Left lung (tissue), 10 donors: Measurements from ENCODE around the gene MIGA1. TPM values are rescaled to one million over a fixed set of nuclear protein-coding genes. Genes with fewer than 3 reads are reported as not detected.

Source experiments
- ATAC-seq: fragments of 200-7000 bp; cut with Tn5 transposase; one replicate; pipeline ENCODE4 v1.9.1; 2020; ENCODE audit warnings: moderate library complexity
- DNase-seq, 4 donors: peaks; one replicate each; pipeline ENCODE4 v3.0.0-alpha.2; 2013 to 2020
- H3K27ac ChIP-seq, 2 donors: fragments of 200-600 bp; sonication (generic) in 1 of 2; one replicate each; pipeline versions ENCODE4 v1.5.0 to v1.8.0; 2020 to 2021
- H3K27me3 ChIP-seq, 2 donors: fragments of 200-600 bp; sonication (generic) in 1 of 2; one replicate each; pipeline versions ENCODE4 v1.5.0 to v1.8.0; 2020 to 2021
- H3K36me3 ChIP-seq, 2 donors: fragments of 200-600 bp; sonication (generic) in 1 of 2; one replicate each; pipeline versions ENCODE4 v1.5.0 to v1.8.0; 2020 to 2021
- H3K4me1 ChIP-seq, 2 donors: fragments of 200-600 bp; one replicate each; pipeline ENCODE4 v1.8.0; 2021
- H3K4me3 ChIP-seq, 2 donors: fragments of 200-600 bp; sonication (generic) in 1 of 2; one replicate each; pipeline versions ENCODE4 v1.5.0 to v1.8.0; 2020 to 2021; ENCODE audit warnings: mild to moderate bottlenecking in 1 of 2
- H3K9me3 ChIP-seq, 2 donors: fragments of 200-600 bp; sonication (generic) in 1 of 2; one replicate each; pipeline versions ENCODE4 v1.5.0 to v1.8.0; 2020 to 2021
- CTCF ChIP-seq, 2 donors: fragments of 200-600 bp; sonication (generic) in 1 of 2; IDR thresholded peaks; one replicate each; pipeline versions ENCODE4 v1.5.0 to v1.8.0; 2021; ENCODE audit warnings: antibody characterized with exemption in 2 of 2
- intact Hi-C, 2 donors: fragments of 100-400 bp; cut with DNase I; formaldehyde crosslinking; loops; one replicate each; pipeline versions ENCODE4 v1.11.2 to v1.14.2; 2022
- polyA plus RNA-seq, 6 donors: library from polyadenylated mRNA; unstranded; fragments of 120-200 nt; gene quantifications; one replicate each; pipeline ENCODE4 v1.2.1, GENCODE V29; 2013; ENCODE audit not compliant: insufficient read length in 6 of 6
- total RNA-seq, 2 donors: library from RNA; stranded (reverse); fragmentation: NEBNext Ultra II Directional; extraction: Animal tissue kit (Norgen Biotek cat#: 25700); gene quantifications; one replicate each; pipeline ENCODE4 v1.2.1, GENCODE V29; 2021
- donor health status: DM: no; HTN: yes; CAD: no.
- donor health status: DM: no; HTN: no; CAD: no.

MIGA1 gene
- total and polyA plus RNA-seq, 8 donors = 15.5 to 20.5 (median 18.6) TPM

GRCh38 chr1:77757603-77758002, 21.8 kb upstream of the MIGA1 start:
- Histone ChIP-seq H3K27ac (peak overlapping the region; percentile 23 to 93), H3K9me3 (no peaks in the 10 kb centered on the region), H3K4me3 (no peak overlapping the region), H3K4me1 (peaks cover 0 to 38% of the 10 kb centered on the region in 2 donors), H3K27me3 (no peaks in the 10 kb centered on the region), H3K36me3 (no peaks in the 10 kb centered on the region)
- intact Hi-C loops = no loop called here
- ATAC-seq (no peak), DNase-seq (peak in 2 of 4 donors; percentile 53 to 63)
- TF ChIP-seq CTCF (IDR thresholded peaks at IDR 0.05) = no peak

GRCh38 chr1:77759071-77760028, 20.1 kb upstream of the MIGA1 start, which contains the start of gene USP33:
Gene USP33, minus strand, starts transcription at chr1:77759852. Its CDS starts 18,155 bp downstream, at chr1:77741697.
- Histone ChIP-seq H3K27me3 (no peaks in the 10 kb centered on the region), H3K36me3 (no peaks in the 10 kb centered on the region), H3K4me1 (peaks cover 0 to 38% of the 10 kb centered on the region in 2 donors), H3K4me3 (peak within 1 kb of the TSS; percentile 89 to 90), H3K27ac (peak within 1 kb of the TSS; percentile 91 to 93), H3K9me3 (no peaks in the 10 kb centered on the region)
- intact Hi-C loops = no loop called here
- DNase-seq = peak; percentile 80 to 98 (median 92)
- peak; percentile 99 for ATAC-seq
- no peak for TF ChIP-seq CTCF (IDR thresholded peaks at IDR 0.05)

GRCh38 chr1:77762072-77762476, 17.4 kb upstream of the MIGA1 start:
- Histone ChIP-seq H3K4me3 (no peak overlapping the region), H3K9me3 (no peaks in the 10 kb centered on the region), H3K27me3 (no peaks in the 10 kb centered on the region), H3K4me1 (peaks cover 0 to 20% of the 10 kb centered on the region in 2 donors), H3K27ac (no peak overlapping the region), H3K36me3 (no peaks in the 10 kb centered on the region)
- intact Hi-C loops = no loop called here
- DNase-seq (no peak), ATAC-seq (no peak)
- TF ChIP-seq CTCF (IDR thresholded peaks at IDR 0.05) = no peak

- no peaks in the 10 kb centered on the region for H3K9me3 ChIP-seq
- intact Hi-C loops = no loop called here
- no peaks in the 10 kb centered on the region for H3K27me3 ChIP-seq
- no peaks in the 10 kb centered on the region for H3K36me3 ChIP-seq
- ATAC-seq (no peak), DNase-seq (no peak)
- H3K27ac ChIP-seq = no peak overlapping the region
- TF ChIP-seq CTCF (IDR thresholded peaks at IDR 0.05) = no peak
- H3K4me3 ChIP-seq = no peak overlapping the region
- H3K4me1 ChIP-seq = no peaks in the 10 kb centered on the region
Measured at GRCh38 chr1:77768006-77768405, 11.4 kb upstream of the MIGA1 start.

- Histone ChIP-seq H3K27me3 (no peaks in the 10 kb centered on the region), H3K4me1 (peaks cover 0 to 12% of the 10 kb centered on the region in 2 donors), H3K36me3 (no peaks in the 10 kb centered on the region), H3K4me3 (no peak overlapping the region), H3K27ac (no peak overlapping the region), H3K9me3 (no peaks in the 10 kb centered on the region)
- no peak for TF ChIP-seq CTCF (IDR thresholded peaks at IDR 0.05)
- intact Hi-C loops = no loop called here
- DNase-seq (no peak), ATAC-seq (no peak)
Measured at GRCh38 chr1:77776007-77776700, 3.3 kb upstream of the MIGA1 start.
